HCT116 (cell line): ENCODE measurements around the gene TAC4. TPM values are rescaled to one million over a fixed set of nuclear protein-coding genes. Genes with fewer than 3 reads are reported as not detected.

Source experiments
- ATAC-seq: fragments of 200-7000 bp; cut with Tn5 transposase; 2 replicates; pipeline ENCODE4 v1.9.1; 2020; ENCODE audit warnings: mild to moderate bottlenecking, moderate library complexity
- BruUV-seq: library from RNA; stranded (reverse); fragments of 400-500 nt; replicated peaks from 2 replicates; lab custom pipeline; 2021; lab: Mats Ljungman, UMichigan
- CTCF ChIA-PET: fragments of 300-600 bp; sonication (Branson Sonifier 250); formaldehyde crosslinking; loops from one replicate; lab custom pipeline; 2021; ENCODE audit warnings: antibody characterized with exemption; lab: Charles Lee
- POLR2A ChIA-PET: fragments of 300-600, 350-600 bp; sonication (Branson Sonifier 250); formaldehyde crosslinking; loops from one replicate; lab custom pipeline; 2021; ENCODE audit warnings: antibody characterized with exemption; lab: Charles Lee
- RAD21 ChIA-PET, 2 experiments: fragments of 300-600 bp; sonication (Branson Sonifier 250); formaldehyde crosslinking; loops; one replicate each; lab custom pipeline; 2023; ENCODE audit warnings: low total read pairs in 2 of 2; ENCODE audit not compliant: uncharacterized antibody in 2 of 2, unreplicated experiment in 2 of 2, low non-redundant PET in 1 of 2; lab: Charles Lee
- DNase-seq: peaks from one replicate; pipeline ENCODE4 v3.0.0-alpha.2; 2010; ENCODE audit warnings: low read depth, low spot score
- H2AFZ ChIP-seq: fragments of 200-600 bp; shearing (Covaris generic), sonication (generic); 2 replicates; pipeline ENCODE4 v1.6.1; 2017; ENCODE audit warnings: low read depth, mixed run types, mixed read lengths, antibody characterized with exemption, low read length; ENCODE audit not compliant: poor library complexity, severe bottlenecking
- H3K27ac ChIP-seq: 2 replicates; pipeline ENCODE4 v1.5.1; 2012; ENCODE audit warnings: low read depth, low read length
- H3K27me3 ChIP-seq: fragments of 200-600 bp; sonication (generic); 2 replicates; pipeline ENCODE4 v1.6.1; 2016; ENCODE audit warnings: mixed run types, low read length, mixed read lengths; ENCODE audit not compliant: insufficient read depth
- H3K36me3 ChIP-seq, 2 experiments: fragments of 200-500 bp in 1 of 2; fragments of 200-600 bp in 1 of 2; sonication (Bioruptor generic) in 1 of 2; sonication (generic) in 1 of 2; 2 replicates each; pipeline versions ENCODE4 v1.5.1 to v1.6.1; 2014 to 2016; ENCODE audit warnings: low read length in 2 of 2, inconsistent platforms in 1 of 2, mixed read lengths in 1 of 2, mixed run types in 1 of 2; ENCODE audit not compliant: insufficient read depth in 2 of 2, control insufficient read depth in 1 of 2
- H3K4me1 ChIP-seq, 2 experiments: fragments of 200-600 bp in 1 of 2; sonication (generic) in 1 of 2; 2 replicates each; pipeline versions ENCODE4 v1.5.1 to v1.6.1; 2012 to 2017; ENCODE audit warnings: low read length in 2 of 2, inconsistent platforms in 1 of 2, mild to moderate bottlenecking in 1 of 2, mixed read lengths in 1 of 2, mixed run types in 1 of 2, moderate library complexity in 1 of 2; ENCODE audit not compliant: insufficient read depth in 2 of 2, control insufficient read depth in 1 of 2
- H3K4me2 ChIP-seq: fragments of 200-600 bp; sonication (generic); 2 replicates; pipeline ENCODE4 v1.6.1; 2017; ENCODE audit warnings: mixed run types, low read length, mixed read lengths
- H3K4me3 ChIP-seq, 2 experiments: fragments of 200-600 bp in 1 of 2; sonication (generic) in 1 of 2; replicated peaks in 1 of 2; 2 replicates each; pipeline ENCODE4 v1.5.1; 2011 to 2016; ENCODE audit warnings: low read length in 2 of 2, control low read depth in 1 of 2, low read depth in 1 of 2, mild to moderate bottlenecking in 1 of 2, mixed read lengths in 1 of 2, mixed run types in 1 of 2
- H3K79me2 ChIP-seq: fragments of 200-600 bp; sonication (generic); 2 replicates; pipeline ENCODE4 v1.6.1; 2017; ENCODE audit warnings: mild to moderate bottlenecking, mixed run types, low read length, moderate library complexity, mixed read lengths; ENCODE audit not compliant: insufficient read depth
- H3K9ac ChIP-seq: fragments of 200-600 bp; sonication (generic); 2 replicates; pipeline ENCODE4 v1.6.1; 2016; ENCODE audit warnings: low read length, mixed read lengths
- H3K9me2 ChIP-seq: fragments of 200-600 bp; sonication (generic), shearing (Covaris generic); 2 replicates; pipeline ENCODE4 v1.6.1; 2017; ENCODE audit warnings: mixed run types, mild to moderate bottlenecking, moderate library complexity; ENCODE audit not compliant: insufficient read depth
- H3K9me3 ChIP-seq, 2 experiments: fragments of 200-500 bp in 1 of 2; fragments of 200-600 bp in 1 of 2; sonication (Bioruptor generic) in 1 of 2; sonication (generic) in 1 of 2; 2 replicates each; pipeline ENCODE4 v1.6.1; 2014 to 2017; ENCODE audit warnings: low read length in 2 of 2, mixed read lengths in 2 of 2, inconsistent platforms in 1 of 2, low read depth in 1 of 2, mild to moderate bottlenecking in 1 of 2, mixed run types in 1 of 2, moderate library complexity in 1 of 2; ENCODE audit not compliant: control insufficient read depth in 1 of 2, insufficient read depth in 1 of 2
- H4K20me1 ChIP-seq: fragments of 200-600 bp; sonication (generic), shearing (Covaris generic); 2 replicates; pipeline ENCODE4 v1.6.1; 2017; ENCODE audit warnings: mixed run types, mild to moderate bottlenecking, moderate library complexity; ENCODE audit not compliant: insufficient read depth
- CEBPB ChIP-seq: IDR thresholded peaks from 2 replicates; pipeline ENCODE4 v1.6.1; 2012; ENCODE audit warnings: low read depth
- EGR1 ChIP-seq: IDR thresholded peaks from 2 replicates; pipeline ENCODE4 v1.6.1; 2012; ENCODE audit warnings: low read depth
- ELF1 ChIP-seq: IDR thresholded peaks from 2 replicates; pipeline ENCODE4 v1.6.1; 2012; ENCODE audit warnings: low read depth, borderline replicate concordance
- JUND ChIP-seq: IDR thresholded peaks from 2 replicates; pipeline ENCODE4 v1.6.1; 2012
- MAX ChIP-seq: IDR thresholded peaks from 2 replicates; pipeline ENCODE4 v1.6.1; 2012
- POLR2A ChIP-seq: IDR thresholded peaks from 2 replicates; pipeline ENCODE4 v1.7.0; 2011; ENCODE audit warnings: borderline replicate concordance; ENCODE audit not compliant: insufficient read depth, insufficient read length; ENCODE audit errors: extremely low read depth
- SP1 ChIP-seq: IDR thresholded peaks from 2 replicates; pipeline ENCODE4 v1.6.1; 2012; ENCODE audit warnings: low read depth
- SRF ChIP-seq: IDR thresholded peaks from 2 replicates; pipeline ENCODE4 v1.6.1; 2012; ENCODE audit warnings: low read depth
- intact Hi-C: fragments of 100-400 bp; cut with micrococcal nuclease; formaldehyde crosslinking; loops from 2 replicates; pipeline ENCODE4 v1.10.0; 2022
- total RNA-seq: library from RNA; stranded (reverse); gene quantifications from one replicate; pipeline ENCODE4 v1.2.1, GENCODE V29; 2021; ENCODE audit not compliant: unreplicated experiment
- TF ChIP-seq, protein P1 (sequence below), 3 experiments: fragments of 200-600 bp in 1 of 3; sonication (generic) in 1 of 3; IDR thresholded peaks in 2 of 3; conservative IDR thresholded peaks in 1 of 3; 2 replicates each; pipeline ENCODE4 v1.5.1; 2012 to 2017; ENCODE audit warnings: low read depth in 2 of 3, low read length in 2 of 3, antibody characterized with exemption in 1 of 3, borderline replicate concordance in 1 of 3, control low read depth in 1 of 3, mild to moderate bottlenecking in 1 of 3, mixed read lengths in 1 of 3, mixed run types in 1 of 3, moderate library complexity in 1 of 3; ENCODE audit not compliant: insufficient read depth in 1 of 3
- TF ChIP-seq, protein P2 (sequence below): IDR thresholded peaks from 2 replicates; pipeline ENCODE4 v1.6.1; 2012
- TF ChIP-seq, protein P3 (sequence below): IDR thresholded peaks from 2 replicates; pipeline ENCODE4 v1.6.1; 2012; ENCODE audit warnings: low read depth

TAC4 gene
- total RNA-seq, 1 experiment from 2014 or later = not detected

- TF ChIP-seq EGR1 (no peak), SP1 (no peak), SRF (no peak), ELF1 (no peak), POLR2A (no peak), JUND (no peak), MAX (no peak), CEBPB (no peak)
- TF ChIP-seq, protein P1, sequence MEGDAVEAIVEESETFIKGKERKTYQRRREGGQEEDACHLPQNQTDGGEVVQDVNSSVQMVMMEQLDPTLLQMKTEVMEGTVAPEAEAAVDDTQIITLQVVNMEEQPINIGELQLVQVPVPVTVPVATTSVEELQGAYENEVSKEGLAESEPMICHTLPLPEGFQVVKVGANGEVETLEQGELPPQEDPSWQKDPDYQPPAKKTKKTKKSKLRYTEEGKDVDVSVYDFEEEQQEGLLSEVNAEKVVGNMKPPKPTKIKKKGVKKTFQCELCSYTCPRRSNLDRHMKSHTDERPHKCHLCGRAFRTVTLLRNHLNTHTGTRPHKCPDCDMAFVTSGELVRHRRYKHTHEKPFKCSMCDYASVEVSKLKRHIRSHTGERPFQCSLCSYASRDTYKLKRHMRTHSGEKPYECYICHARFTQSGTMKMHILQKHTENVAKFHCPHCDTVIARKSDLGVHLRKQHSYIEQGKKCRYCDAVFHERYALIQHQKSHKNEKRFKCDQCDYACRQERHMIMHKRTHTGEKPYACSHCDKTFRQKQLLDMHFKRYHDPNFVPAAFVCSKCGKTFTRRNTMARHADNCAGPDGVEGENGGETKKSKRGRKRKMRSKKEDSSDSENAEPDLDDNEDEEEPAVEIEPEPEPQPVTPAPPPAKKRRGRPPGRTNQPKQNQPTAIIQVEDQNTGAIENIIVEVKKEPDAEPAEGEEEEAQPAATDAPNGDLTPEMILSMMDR (IDR thresholded peaks at IDR 0.05 in 2 of 3, conservative IDR thresholded peaks at IDR 0.05 in 1 of 3; ENCODE audit: borderline replicate concordance in 1 of 3, insufficient read depth in 1 of 3, low read depth in 2 of 3, low read length in 2 of 3) = no peak
- TF ChIP-seq, protein P2, sequence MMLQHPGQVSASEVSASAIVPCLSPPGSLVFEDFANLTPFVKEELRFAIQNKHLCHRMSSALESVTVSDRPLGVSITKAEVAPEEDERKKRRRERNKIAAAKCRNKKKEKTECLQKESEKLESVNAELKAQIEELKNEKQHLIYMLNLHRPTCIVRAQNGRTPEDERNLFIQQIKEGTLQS = no peak
- TF ChIP-seq, protein P3, sequence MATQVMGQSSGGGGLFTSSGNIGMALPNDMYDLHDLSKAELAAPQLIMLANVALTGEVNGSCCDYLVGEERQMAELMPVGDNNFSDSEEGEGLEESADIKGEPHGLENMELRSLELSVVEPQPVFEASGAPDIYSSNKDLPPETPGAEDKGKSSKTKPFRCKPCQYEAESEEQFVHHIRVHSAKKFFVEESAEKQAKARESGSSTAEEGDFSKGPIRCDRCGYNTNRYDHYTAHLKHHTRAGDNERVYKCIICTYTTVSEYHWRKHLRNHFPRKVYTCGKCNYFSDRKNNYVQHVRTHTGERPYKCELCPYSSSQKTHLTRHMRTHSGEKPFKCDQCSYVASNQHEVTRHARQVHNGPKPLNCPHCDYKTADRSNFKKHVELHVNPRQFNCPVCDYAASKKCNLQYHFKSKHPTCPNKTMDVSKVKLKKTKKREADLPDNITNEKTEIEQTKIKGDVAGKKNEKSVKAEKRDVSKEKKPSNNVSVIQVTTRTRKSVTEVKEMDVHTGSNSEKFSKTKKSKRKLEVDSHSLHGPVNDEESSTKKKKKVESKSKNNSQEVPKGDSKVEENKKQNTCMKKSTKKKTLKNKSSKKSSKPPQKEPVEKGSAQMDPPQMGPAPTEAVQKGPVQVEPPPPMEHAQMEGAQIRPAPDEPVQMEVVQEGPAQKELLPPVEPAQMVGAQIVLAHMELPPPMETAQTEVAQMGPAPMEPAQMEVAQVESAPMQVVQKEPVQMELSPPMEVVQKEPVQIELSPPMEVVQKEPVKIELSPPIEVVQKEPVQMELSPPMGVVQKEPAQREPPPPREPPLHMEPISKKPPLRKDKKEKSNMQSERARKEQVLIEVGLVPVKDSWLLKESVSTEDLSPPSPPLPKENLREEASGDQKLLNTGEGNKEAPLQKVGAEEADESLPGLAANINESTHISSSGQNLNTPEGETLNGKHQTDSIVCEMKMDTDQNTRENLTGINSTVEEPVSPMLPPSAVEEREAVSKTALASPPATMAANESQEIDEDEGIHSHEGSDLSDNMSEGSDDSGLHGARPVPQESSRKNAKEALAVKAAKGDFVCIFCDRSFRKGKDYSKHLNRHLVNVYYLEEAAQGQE = no peak
- TF ChIP-seq, all 23 proteins: peak for 0
- ChIA-PET CTCF (no interaction called here), RAD21 (no interaction called here), POLR2A (no interaction called here)
- H3K27me3 ChIP-seq = no peaks in the 10 kb centered on the region
- no peaks in the 10 kb centered on the region for H3K9me3 ChIP-seq
- H3K79me2 ChIP-seq = no peaks in the 10 kb centered on the region
- H3K36me3 ChIP-seq = no peaks in the 10 kb centered on the region
- no peak for DNase-seq
- no peak for ATAC-seq
- peaks cover 29 to 39% of the 10 kb centered on the region in 2 experiments for H3K4me1 ChIP-seq
- no peak overlapping the region for H3K4me2 ChIP-seq
- no peak overlapping the region for H2AFZ ChIP-seq
- H3K27ac ChIP-seq = no peak overlapping the region
- H4K20me1 ChIP-seq = no peaks in the 10 kb centered on the region
- intact Hi-C loops = no loop called here
- H3K4me3 ChIP-seq = no peak overlapping the region
- no peaks in the 10 kb centered on the region for H3K9me2 ChIP-seq
- no peak overlapping the region for H3K9ac ChIP-seq
- BruUV-seq = no TSS peak
These were observed 43.0 kb upstream of the TAC4 start for GRCh38 chr17:49890852-49891251.
